CD4-positive, alpha-beta T cell treated with Interleukin-4 for 4 hours (primary cell): ENCODE measurements around the gene DNPH1.

Experiments used
- DNase-seq: peaks from one replicate; pipeline ENCODE4 v3.0.0-alpha.2; 2020

Gene DNPH1

DNA sequence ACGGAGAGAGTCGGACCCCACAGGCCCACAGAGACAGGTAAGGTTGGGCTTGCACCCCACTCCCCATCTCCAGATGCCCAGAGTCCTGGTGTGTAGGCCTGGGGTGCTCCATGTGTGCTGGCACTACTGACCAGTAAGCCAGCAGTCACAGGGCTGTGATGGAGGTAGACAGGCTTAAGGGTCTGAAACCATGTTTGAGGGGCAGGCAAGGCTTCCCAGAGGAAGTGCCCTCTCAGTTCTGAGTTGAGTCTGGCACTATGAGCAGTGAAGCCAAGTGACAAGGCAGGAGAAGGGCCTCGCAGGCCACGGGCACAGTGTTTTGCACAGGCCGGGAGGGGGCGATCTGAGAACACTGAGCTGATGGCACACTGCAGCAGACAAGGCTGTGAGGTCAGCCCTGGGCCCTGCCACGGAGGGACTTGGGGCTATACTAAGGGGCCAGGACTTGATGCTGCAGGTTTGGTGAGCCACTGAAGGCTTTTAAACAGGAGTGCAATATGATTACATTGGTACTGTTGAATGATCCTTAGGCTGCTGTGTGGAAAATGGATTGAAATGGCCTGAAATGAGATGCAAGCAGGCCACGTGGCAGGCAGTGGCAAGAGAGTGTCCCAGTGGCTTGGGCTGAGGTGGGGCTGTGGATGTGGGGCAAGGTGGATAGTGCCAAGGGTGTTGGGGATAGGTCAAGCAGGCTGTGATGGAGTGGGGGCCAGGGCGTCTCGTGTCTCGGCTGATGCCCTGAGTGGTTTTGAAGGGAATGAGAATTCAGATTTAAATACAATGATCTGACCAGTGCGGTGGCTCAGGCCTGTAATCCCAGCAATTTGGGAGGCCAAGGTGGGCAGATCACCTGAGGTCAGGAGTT is 34.3 kb upstream of the DNPH1 start:
- peak; percentile 74 for DNase-seq

DNA sequence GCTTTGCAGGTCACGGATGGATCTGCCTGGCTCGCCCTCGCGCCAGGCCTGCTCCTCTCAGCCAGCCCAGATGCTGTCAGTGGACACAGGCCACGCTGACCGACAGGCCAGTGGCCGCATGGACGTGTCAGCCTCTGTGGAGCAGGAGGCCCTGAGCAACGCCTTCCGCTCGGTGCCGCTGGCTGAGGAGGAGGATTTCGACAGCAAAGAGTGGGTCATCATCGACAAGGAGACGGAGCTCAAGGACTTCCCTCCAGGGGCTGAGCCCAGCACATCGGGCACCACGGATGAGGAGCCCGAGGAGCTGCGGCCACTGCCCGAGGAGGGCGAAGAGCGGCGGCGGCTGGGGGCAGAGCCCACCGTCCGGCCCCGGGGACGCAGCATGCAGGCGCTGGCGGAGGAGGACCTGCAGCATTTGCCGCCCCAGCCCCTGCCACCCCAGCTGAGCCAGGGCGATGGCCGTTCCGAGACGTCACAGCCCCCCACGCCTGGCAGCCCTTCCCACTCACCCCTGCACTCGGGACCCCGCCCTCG is 33.6 kb upstream of the DNPH1 start:
- no peak for DNase-seq

DNA sequence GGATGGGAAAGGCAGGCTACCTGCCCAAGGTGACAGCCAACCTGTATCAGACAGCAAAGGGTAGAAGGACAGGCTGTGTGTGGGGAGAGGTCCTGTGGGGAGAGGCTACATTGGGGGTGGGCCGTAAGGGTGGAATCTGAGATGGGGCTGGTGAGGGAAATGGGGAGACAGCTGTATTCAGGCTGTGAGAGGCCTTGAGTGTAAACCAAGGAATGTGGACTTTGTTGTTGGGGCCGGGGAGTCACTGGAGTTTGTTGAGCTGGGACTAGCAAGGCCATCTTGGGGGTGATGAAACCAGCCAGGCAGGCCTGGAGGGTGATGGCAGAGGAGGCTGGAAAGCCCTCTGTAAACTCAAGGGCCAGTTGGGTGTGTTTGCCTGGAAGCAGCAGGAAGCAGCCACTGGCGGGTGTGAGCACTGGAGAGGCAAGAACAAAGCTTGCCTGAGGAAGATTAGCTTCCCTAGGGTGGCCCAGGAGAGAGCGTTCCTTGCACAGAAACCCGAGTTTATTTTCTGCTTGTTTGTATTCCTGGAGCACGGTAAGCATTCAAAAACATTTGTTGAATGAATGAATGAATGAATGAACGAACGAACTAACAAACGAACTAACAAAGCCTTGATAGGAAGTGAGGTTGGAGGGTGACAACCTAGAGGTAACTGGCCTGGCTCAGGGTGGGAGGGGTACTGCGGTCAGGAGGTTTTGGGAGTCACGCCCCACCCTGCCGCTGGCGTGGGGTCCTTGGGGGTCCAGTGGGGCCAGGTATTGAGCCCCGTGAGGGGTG is 32.9 kb upstream of the DNPH1 start:
- DNase-seq = no peak

DNA sequence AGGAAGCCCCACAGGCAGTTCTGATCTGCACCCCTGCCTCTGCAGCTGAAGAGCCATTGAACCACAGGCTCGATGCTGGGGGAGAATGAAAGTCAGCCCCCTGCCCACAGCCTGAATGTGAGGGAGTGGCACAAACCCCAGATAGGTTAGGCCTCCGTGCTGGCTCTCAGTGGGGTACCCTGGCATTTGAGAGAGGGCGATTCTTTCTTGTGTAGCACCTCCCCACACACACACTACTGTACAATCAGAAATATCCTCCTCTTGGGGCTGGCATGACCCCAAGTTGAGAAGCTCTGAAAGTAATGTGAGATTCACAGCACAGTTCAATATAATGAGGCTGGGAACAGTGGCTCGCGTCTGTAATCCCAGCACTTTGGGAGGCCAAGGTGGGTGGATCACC is 31.9 kb upstream of the DNPH1 start:
- DNase-seq = no peak

DNA sequence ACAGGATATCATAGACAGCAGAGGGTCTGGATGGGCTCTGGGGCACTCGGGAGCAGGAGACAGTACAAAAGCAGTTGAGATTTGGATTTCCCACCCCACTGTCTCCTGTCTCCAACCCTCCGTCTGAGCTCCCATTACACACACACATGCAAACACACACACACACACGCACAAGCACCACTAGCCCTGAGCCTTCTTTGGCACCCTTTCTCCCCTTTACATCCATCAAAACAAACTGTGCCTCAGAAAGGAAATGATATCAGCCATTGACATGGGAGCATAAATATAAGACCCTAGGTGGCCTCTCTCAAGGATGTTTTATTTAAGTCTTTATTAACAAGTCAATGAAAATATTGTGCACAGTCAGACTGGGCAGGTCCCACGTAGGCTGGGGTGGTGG is 31.5 kb upstream of the DNPH1 start:
- DNase-seq = no peak

DNA sequence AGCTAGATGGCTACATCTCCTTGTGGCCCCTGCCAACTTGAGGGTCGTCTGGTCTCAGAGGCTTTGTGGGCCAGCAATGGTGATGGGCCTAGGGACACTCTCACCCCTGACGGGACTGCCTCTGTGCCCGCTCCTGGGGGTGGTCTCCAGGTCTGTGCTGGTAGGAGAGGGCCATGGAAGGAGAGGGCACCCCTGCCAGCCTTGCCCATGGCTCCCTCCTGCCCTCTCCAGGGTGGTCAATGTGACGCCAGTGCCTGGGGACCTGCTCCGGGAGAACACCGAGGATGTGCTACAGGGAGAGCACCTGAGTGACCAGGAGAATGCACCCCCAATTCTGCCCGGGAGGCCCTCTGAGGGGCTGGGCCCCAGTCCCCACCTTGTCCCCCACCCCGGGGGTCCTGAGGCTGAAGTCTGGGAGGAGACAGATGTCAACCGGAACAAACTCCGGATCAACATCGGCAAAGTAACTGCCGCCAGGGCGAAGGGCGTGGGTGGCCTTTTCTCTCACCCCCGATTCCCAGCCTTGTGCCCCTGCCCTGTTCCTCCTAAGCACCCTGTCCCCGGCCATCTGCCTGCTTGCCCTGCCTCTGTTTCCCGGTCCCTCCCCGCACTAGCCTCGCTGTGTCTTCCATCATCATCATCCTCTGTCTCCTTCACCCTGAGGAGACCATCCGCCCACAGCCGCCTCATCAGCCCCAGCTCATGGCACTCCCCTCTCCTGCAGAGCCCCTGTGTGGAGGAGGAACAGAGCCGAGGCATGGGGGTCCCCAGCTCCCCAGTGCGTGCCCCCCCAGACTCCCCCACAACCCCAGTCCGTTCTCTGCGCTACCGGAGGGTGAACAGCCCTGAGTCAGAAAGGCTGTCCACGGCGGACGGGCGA is 29.8 kb upstream of the DNPH1 start:
- no peak for DNase-seq

DNA sequence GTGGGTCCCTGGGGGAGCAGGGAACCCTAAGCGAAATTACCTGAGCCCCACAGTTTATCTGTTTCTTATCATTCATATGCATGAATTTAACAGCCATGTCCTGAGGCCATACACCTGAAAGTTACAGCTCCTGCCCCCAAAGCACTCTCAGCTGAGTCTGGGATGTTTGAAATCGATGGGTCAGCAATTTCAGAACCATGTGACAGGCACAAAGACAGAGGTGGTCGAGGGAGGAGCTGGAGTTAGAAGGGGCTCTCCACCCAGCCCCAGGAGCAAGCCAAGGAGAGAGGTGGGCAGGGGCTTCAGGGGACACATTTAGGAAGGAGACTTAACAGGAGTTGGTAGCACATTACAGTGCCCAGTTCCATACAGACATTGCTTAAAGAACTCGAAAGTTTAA is 28.9 kb upstream of the DNPH1 start:
- no peak for DNase-seq

DNA sequence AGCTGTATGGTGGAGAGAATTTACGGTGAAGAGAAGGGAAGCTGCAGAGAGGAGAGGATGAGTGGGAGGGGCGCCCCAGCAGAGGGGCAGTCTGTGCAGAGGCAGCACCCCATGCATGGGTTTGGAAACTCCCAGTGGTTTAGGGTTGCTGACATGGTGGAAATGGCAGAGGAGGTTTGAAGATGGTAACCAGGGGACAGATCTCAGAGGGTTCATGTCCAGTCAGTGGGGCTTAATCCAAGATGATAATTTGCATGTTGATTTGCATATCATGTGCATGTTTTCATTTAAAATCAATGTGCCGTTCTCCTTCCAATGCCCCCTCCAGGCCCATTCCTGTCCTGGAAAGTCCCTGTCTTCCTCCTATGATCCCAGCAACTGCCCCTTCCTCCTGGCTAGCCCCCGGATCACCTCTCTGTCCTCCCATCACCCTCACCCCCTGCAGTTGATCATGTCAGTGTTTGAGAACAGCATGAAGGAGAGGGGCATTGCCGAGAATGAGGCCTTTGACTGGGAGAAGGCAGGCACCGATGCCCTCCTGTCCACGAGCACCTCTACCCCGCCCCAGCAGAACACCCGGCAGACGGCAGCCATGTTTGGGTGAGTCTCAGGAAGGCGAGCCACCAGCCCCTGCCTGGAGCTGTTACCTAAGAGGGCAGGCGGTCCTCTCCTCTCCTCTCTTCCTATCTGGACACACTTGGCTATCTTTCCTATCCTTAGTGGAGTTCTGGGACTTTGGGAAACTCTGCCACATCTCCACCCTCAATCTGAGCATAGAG is 28.3 kb upstream of the DNPH1 start:
- DNase-seq = no peak

DNA sequence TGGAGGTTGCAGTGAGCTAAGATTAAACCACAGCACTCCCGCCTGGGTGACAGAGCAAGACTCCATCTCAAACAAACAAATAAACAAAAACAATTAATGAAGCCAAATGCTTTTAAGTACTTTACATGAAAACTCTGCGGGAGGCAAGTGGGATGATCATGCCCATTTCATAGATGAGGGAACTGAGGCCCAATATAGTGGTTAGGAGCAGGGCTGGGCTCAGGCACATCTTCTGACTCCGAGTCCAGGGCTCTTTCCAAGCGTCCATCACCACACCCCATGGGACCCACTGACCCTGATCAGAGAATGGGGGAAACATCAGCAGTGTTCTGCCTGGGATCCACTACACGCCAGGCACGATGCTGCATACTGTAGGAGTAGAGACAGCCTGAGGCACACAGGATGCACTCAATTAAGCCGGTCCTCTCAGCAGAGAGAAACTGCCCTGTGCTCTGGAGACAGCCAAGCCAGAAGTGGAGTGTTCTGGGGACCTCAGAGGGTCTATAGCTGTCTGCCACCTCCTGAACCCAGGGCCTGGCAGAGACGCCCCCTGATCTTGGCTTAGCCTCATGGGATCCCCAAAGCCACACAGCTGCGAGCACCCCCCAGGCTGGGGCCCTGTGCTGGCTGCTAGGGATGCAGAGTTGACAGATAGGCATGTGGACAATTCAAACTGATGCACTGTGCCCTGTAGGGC is 27.5 kb upstream of the DNPH1 start:
- no peak for DNase-seq

DNA sequence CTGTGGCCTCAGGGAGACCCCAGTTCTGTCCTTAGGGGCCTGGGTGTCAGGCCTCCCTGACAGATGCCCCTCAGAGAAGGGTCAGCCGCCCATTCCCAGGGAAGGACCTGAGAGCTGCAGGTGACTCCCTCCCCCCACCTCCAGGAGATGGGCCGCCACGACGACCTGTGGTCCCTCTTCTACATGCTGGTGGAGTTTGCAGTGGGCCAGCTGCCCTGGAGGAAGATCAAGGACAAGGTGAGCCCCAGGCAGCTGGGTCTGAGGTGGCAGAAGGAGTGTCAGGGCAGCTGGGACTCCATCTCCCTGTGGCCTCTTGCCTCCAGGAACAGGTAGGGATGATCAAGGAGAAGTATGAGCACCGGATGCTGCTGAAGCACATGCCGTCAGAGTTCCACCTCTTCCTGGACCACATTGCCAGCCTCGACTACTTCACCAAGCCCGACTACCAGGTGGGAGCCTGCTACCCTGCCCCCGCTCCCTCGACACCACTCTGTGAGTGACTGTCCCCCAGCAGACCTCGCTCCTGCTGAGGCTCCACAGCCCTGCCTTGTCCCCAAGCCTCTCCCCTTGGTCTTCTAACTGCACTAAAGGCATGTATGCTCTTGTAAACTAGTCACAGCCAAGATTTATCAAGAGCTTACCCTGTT is 26.2 kb upstream of the DNPH1 start:
- DNase-seq = no peak

DNA sequence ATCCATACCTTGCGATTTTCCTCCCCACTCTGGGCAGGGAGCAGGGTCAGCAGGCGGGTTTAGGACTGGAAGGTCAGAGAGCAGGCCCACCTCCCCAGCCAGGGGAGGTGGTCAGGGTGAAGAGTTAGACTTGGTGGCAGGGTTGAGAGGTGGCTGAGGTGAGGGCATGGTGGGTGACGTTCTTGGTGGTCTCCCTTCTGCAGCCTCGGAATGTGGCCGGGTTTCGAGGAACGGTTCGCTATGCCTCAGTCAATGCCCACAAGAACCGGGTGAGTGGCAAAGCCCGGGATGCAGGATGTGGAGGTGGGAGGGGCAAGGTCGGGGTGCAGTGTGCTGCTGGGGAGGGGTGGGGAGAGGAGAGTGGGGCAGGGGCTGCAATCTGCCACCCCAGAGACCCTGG is 25.6 kb upstream of the DNPH1 start:
- no peak for DNase-seq

DNA sequence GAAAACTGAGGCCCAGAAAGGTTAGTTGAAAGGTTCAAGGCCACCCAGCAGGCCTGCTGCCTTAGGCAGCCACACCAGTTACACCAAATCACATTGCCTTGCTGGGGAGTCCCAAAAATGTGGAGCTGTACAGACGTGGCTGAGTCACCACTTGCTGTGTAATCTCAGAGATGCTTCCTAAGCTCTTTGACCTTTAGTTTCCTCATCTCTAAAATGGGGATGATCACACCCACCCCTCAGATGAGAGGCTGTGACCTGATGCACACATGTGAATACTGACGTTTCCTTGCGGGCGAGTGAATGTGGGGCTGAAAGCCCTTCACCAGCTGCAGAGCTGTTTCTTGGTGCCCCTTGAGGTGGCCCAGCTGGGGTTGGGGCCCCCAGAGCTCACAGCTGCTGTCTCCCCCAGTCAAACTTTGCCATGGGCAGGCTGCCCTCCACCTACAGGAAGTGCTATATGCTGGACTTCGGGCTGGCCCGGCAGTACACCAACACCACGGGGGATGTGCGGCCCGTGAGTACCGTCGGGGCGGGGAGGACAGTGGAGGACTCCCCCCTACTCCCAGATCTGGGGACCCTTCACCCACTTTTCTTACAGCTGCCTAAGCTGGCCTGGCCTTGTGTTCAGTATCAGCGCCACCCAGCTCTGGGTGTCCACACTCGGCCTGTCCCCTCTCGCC is 25.0 kb upstream of the DNPH1 start:
- no peak for DNase-seq

DNA sequence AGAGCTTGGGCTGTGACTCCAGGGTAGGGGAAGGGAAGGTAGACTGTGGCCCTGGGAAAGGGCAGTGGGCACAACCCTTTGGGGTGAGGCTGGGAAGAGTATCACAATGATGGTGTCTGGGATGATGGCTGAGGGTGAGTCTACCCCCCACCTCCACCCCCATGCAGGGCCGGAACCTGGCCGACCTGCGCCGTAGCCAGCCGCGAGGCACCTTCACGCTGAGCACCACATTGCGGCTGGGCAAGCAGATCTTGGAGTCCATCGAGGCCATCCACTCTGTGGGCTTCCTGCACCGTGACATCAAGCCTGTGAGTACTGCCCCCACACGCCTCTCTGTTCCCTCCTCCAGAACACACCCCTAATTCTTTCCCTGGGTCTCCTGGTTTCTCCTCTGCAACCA is 24.1 kb upstream of the DNPH1 start:
- DNase-seq = no peak

DNA sequence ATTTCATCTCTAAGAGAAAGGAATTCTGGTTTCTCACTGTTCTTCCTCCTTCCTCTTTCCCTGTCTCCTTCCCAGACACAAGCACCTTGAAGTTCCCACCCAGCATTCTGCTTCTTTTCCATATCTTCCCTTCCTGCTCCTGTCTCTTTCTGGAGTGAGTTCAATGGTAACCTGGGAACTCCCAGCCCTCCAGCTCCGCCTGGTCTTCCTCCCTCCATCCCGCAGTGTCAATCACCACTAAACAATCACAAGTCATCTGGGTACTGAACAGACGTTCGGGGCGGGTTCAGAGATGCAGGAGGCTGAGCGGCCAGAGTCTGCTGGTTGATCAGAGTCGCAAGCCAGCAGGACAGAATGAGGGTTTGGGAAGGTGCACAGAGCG is 21.7 kb upstream of the DNPH1 start:
- no peak for DNase-seq

DNA sequence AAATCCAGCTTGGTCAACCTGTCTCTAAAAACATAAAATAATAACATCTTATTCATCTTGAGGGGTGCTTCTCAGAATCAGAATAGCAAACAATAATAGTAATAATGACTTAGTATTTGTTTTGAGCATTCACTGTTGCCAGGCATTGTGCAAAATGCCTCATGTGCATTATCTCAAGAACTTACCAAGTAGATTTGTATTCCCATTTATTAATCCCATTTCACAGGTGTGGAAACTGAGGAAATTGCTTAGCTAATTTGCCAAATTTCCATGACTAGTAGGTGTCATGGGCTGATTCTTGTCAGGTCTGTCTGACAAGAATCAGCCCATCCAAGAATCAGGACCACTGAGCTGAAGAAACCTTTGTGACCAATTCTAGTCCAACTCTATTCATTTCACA is 19.5 kb upstream of the DNPH1 start:
- DNase-seq = no peak

DNA sequence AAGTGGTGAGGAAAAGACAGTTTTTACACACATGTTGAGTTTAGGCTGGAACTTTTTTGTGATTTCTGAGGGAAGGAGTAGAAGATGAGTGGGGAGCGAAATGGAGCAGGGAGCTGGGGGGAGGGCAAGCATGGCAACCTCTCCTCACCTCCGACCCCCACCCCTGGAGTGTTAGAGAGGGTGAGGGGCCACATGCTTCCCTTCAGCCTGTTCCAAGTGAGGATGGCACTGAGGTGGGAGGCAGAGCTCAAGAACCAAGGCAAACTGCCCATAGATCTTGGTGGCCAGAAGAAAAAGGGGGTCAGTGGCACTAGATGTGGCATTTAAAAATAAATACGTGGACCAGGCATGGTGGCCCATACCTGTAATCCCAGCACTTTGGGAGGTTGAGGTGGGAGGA is 18.8 kb upstream of the DNPH1 start:
- DNase-seq = no peak

DNA sequence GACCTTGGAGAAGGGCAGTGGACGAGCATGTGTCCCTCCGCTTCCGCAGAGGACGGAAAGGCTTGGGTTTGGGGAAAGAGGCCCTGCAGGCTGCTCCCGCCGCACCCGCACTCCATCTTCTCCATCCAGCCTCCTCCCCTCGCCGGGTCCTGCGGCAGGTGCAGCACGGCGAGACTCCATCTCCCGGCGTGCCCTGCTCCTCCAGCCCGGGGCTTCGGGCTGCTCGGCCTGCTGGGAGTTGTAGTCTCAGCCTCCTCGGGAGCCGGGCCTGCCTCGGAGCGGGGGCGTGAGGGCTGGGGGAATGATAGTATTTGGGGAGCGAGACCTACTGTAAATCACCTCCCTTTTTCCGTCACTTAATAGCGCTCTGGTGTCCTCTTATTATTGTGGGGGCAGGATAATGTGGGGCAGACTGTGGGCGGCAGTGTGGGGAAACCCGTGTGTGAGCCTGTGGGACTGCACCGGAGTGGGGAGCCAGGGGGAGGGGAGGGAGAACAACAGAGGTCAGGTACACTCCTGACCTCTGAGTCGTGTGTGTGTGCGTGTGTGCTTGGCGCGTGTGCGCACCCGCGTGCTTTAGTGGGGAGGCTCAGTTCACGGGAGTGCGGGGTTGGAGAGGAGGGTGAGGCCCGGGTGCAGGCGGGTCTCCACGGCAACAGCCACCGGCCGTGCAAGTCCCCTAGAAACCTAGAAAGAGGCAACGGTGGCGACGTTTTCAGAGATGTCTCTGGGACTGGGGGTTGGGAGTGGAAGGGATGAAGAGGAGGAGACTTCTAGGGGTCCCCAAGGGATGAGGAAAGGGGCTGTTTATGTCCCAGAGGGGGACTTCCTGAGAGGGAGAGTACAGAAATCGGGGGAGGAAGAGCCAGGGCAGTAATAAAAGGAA is 18.1 kb upstream of the DNPH1 start:
- DNase-seq = peak; percentile 80

DNA sequence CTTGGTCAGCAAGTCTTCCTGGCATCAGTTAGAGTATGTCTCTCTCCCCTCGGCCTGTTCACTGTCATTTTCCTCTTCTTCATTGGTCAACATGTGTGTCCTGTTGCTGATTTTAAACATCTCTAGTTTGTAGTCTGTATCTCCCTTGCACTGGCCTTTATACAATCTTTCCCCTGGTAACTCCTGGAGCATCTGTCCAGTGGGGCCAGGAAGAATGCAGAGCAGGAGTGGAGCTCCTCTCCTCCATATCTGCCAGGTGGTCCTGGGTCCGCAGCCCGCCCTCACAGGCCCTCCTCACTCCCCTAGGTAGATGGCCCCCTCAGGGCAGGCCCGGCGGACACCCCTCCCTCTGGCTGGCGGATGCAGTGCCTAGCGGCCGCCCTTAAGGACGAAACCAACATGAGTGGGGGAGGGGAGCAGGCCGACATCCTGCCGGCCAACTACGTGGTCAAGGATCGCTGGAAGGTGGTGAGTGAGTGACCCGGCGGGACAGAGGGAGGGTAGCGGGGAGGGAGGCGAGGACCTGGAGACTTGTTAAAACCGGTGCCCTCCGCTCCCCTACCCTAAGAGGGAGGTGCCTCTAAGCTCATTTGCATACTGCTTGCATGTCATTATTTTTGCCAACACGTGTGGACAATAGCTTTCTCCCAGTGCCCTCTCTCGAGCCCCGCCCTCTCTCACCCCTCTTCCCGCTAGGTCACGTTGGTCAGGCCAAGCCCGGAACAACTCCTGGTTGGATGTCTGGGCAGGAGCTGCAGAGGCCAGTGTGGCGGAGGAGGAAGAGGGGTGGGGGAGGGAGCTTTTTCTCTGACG is 17.2 kb upstream of the DNPH1 start:
- DNase-seq = no peak
